Activated CD8-positive, alpha-beta memory T cell treated with anti-CD3 and anti-CD28 coated beads for 24 hours (primary cell): ENCODE measurements around the gene PPFIA1.
"Not testable (repeated sequence)": the region's sequence is repeated elsewhere in the genome, so short reads cannot be mapped to it uniquely, and the experiment has no call there.

ENCODE experiments used
- DNase-seq: peaks from one replicate; pipeline ENCODE4 v3.0.0-alpha.2; 2020

PPFIA1 gene

DNA sequence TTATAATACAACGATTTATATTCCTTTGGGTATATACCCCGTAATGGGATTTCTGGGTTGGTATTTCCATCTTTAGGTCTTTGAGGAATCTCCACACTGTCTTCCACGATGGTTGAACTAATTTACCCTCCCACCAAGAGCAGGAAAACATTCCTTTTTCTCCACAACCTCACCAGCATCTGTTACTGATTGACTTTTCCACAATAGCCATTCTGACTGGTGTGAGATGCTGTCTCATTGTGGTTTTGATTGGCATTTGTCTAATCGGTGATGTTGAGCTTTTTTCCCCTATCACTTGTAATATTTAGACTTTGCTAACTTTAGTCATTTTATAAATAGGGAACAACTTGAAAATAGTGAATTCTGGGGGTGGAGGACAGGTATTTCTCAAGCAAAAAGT is 58.1 kb downstream of the PPFIA1 start:
- no peak for DNase-seq

DNA sequence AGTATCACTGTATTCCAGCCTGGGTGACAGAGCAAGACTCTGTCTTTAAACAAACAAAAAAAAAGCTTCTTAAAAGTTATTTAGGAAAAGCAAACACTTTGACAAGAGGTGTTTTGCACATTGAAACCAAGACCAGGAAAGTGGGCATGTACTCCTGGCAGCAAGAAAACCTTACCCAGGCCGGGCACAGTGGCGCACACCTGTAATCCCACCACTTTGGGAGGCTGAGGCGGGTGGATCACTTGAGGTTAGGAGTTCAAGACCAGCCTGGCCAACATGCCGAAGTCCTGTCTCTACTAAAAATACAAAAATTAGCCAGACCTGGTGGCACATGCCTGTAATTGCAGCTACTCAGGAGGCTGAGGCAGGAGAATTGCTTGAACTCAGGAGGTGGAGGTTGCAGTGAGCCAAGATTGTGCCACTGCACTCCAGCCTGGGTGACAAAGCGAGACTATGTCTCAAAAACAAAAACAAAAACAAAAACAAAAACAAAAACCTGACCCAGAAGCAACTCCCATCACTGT is 60.9 kb downstream of the PPFIA1 start:
- not testable (repeated sequence) for DNase-seq

DNA sequence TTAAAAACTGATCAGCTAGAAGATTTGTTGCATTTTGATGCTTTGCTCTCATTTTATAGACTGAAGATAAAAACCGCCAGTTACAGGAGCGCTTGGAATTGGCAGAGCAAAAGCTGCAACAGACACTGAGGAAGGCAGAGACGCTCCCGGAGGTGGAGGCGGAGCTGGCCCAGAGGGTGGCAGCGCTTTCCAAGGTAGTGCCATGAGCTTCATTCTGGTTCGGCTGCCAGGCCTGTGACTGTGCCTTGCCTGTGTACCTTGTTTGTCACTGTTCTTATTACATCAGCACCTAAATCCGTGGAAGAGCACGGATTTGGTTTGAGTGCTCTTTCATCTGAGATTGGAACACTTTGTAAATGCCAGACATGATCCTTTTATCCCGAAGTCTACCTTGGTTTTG is 61.4 kb downstream of the PPFIA1 start:
- DNase-seq: no peak

DNA sequence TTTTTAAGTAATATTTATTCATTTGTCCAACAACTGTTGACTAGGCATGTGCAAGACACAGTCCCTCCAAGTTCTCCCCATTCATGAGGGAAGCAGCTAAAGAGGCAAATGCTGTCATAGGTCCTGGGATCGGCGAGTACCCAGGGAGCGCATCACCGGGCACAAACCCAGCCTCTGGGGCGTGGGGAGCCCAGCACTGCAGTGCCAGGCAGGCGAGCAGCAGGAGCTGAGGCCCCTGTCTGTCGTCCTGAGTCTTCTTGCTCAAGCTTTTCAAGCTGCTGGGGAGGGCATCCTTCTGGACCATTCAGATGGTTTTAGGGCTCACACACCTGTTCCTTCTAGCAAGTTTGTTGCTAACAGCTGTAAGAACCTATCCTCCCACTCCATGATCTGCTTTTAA is 62.1 kb downstream of the PPFIA1 start:
- DNase-seq: no peak

DNA sequence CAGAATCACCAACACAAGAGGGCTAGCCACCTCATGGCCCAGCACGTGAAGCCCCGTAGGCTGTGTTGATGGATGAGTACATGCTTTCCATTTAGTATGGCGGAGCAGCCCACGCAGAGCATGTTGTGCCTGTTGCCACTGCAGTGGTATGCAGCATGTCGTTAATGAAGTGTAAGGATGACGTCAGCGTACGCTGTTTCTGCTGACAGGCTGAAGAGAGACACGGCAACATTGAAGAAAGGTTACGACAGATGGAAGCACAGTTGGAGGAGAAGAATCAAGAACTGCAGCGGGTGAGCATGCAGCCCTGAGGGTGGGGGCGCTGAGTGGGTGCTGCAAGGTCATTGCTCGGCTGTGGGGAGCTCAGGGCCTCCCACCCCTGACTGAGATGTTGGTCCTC is 62.8 kb downstream of the PPFIA1 start:
- DNase-seq: no peak

DNA sequence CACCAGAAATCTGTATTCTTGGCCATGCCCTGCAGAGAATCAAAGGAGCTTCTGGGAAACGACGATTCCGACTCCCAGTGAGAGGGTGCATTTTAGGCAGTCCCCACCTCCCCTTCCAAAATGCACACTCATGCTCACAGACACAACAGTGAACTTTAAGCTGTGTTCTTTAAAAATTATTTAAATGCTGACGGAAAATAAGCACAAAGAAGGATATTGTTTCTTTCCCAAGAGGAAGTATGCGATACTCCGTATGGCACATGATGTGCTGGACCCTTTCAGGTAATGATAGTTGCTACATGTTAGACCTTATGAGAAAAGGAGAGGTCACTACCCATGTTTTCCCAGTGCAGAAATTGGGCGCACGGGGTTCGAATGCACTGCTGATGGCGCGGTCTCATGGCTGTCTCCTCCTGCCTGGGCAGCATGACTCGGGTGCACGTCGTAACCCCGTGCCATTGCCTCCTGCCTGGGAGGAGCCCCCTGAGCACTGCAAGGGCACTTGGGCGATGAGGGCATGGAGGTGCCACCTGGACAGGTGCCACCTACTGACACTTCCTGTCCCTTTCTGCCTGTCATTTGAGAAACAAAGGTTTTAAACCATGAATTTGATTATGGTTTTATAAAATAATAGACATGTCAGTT is 64.0 kb downstream of the PPFIA1 start:
- no peak for DNase-seq

DNA sequence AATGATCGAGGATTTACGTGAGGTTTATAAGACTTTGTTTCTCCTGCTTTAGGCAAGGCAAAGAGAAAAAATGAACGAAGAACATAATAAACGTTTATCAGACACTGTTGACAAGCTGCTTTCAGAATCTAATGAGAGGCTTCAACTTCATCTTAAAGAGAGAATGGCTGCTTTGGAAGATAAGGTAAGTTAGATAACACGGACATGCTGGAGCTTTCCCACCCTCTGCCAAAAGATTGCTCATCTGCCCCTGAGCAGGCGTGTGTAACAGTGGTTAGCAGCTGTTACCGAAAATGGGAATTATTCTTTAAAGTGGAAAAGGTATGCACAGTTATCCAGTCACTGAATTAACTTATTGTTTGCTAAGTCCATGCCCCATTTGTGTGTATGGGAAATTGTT is 65.0 kb downstream of the PPFIA1 start:
- DNase-seq: no peak

DNA sequence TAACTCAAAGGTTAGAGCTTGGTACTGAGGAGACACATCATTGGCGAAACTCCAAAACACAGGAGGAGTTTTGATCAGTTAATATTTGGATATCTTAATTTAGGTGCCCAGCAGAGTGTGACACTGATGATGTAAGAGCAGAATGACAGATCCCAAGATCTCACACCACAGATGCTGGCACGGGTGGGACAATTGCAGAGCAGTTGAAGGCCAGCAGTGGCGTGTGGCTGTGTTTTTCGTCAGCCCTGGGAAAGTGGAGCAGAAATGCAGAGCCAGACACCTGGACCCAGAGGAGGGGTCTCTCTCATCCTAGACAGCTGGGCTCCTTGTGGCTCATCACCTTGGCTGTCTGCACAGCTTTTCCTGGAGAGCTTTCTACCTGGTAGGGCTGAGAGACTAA is 68.1 kb downstream of the PPFIA1 start:
- no peak for DNase-seq

DNA sequence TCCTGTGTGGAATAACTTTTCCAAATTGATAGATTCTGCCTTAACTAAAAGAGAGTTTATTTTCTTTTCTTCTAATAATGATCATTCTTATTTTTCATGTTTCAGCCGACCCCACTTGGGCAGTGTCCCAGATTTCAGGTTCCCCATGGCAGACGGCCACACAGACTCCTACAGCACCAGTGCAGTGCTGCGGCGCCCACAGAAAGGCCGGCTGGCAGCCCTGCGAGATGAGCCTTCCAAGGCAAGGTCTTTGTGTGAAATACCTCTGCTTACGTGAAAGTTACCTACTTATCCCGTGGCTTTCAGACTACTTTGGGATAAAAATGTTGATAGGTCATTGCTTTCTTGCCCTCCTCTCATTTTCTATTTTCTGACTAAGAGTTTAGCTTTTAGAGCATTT is 68.6 kb downstream of the PPFIA1 start:
- no peak for DNase-seq

DNA sequence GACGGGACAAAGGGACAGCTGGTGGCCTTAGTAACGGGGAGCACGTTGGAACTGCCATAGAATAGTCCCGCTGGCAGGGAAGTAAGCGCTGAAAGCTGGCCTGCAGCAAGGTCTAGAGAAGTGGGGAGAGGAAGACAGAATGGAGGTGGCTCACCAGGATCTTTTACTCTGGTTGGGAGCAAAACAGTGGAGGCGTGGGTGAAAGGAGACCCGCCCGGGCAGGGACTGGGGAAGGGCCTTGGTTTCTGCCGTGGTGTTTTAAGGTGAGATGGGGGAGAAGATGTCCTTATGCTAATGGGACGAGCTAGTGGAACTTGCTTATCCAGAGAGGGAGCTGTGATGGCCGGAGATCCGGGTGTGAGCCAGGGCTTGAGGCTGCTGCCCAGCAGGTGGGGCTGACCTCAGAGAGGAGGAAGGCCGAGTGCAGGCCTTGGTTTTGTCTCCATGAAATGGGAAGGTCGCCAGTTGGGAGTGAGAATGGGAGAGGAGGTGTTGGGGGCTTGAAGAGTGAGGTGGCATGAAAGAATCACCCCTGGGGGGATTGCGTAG is 71.5 kb downstream of the PPFIA1 start:
- no peak for DNase-seq

DNA sequence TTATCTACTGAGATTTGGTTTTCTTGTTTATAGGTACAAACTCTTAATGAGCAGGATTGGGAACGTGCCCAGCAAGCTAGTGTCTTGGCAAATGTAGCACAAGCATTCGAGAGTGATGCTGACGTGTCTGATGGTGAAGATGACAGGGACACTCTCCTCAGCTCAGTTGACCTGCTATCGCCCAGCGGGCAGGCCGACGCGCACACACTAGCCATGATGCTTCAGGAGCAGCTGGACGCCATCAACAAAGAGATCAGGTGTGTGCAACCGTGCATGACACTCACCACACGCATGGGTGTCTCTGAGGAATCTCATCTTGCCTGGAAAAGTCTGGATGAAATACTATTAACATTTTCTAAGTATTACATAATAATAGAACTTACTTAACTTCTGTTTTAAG is 73.1 kb downstream of the PPFIA1 start:
- no peak for DNase-seq

DNA sequence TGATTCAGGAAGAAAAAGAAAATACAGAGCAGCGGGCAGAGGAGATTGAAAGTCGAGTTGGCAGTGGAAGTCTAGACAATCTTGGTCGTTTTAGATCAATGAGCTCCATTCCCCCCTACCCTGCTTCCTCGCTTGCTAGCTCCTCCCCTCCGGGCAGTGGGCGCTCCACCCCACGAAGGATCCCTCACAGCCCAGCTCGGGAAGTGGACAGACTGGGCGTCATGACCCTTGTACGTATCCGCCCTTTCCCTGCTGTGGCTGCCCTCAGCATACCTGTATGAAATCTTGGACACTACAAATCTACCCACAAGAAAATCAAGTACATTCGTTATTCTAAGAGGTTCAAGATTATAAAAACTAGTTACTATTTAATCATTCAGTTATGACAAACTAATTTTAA is 77.7 kb downstream of the PPFIA1 start:
- DNase-seq: no peak

DNA sequence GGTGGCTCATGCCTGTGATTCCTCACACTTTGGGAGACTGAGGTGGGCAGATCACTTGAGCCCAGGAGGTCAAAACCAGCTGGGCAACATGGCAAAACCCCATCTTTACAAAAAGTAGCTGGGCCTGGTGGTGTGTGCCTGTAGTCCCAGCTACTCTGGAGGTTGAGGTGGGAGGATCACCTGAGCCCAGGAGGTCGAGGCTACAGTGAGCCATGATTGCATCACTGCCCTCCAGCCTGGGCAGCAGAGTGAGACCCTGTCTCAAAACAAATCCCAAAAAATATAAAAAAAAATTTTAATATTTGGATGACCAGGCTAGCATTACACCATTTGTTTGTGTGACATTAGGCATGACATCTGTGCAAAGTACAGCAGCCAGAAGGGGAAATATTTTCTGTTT is 78.1 kb downstream of the PPFIA1 start:
- no peak for DNase-seq

DNA sequence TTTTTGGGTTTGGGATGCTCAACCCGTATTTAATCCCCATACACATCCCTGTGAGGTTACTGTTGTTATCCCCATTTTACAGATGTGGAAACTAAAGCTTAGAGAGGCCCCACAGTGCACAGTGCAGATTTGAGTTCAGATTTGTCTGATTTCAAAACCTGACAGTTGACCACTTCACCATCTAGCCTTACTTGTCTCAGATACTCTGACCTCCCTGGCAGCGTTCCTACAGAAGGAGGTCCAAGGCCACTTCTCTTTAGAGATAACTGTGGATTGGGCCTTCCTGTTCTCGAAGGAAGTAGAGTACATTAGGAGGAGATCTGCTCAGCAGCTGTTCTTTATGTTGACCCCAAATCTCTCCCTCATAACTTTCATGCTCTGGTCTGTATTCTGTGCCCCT is 81.2 kb downstream of the PPFIA1 start:
- DNase-seq: no peak

DNA sequence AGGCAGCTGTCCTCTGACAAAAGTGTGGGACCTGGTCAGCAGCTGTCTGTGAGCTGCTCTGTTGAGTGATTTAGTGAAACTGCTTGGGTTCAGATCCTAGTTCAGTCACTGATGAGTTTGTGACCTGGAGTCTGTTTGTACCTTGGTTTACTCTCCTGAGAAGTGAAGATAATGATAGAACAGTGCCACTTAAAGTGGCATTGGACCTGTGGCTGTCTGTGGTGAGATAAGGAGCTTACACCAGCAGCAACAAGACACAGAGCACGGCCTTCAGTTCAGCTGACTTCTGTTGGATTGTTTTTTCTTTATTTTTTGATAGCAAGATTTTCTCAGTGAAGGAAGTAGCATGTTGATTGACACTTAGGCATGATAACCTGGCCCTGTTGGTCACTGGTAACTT is 81.6 kb downstream of the PPFIA1 start:
- no peak for DNase-seq

DNA sequence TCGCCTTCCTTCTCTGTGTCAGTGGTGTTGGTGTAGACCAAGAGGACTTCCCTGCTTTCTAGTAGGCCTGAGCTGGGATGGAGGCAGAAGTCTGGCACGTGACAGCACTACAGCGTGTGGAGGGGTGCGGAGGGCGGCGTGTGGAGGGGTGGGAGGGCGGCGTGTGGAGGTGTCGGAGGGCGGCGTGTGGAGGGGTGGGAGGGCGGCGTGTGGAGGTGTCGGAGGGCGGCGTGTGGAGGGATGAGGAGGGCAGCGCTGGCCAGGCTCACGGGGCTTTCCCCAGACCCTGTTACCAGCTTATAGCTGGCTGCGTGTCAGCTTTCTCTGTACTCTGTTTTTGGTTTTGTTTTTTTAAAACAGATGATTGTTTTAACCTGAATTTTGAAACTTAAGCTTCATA is 82.1 kb downstream of the PPFIA1 start:
- no peak for DNase-seq

DNA sequence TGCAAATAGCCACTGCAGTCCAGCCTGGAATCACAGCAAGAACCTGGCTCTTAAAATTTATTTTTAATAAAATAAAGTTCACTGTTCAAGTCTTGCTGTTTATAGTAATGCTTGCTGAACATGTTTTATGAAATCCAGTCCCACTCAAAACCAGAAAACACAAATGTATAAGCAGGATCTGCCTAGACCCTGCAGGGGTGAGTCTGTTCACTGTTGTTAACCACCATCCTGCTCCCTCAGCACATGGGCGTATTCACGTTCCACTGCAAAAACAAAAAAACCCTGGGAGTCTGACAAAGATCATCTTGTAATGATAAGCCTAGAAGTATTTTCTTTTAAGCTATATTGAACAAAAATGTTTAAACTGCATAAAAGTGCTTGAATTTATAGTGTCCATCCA is 82.8 kb downstream of the PPFIA1 start:
- no peak for DNase-seq

DNA sequence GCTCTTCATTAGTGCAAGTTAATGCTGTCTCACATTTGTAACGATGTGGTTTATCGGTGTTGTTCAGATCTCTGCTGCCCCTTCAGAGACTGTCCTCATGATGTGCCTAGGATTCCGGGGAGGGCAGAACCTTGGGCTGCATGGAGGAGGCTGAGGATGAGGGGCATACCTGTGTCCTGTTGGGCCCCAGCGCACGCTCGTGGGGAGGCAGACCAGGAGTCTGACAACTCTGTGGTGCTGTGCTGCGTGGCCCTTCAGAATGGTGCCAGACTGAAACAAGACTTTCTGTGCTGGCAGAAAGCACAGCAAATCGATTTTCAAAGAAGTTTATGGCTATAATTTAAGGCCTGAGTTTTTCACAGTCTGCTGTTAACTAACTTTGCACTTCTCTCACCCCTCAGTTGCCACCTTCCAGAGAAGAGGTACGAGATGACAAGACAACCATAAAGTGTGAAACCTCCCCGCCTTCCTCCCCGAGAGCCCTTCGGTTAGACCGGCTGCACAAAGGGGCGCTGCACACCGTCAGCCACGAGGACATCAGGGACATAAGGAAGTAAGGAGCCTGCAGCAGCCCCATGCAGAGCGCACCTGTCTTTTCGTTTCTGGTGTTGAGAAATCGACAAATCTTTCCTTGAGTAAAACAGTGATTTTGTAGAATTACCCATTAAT is 83.5 kb downstream of the PPFIA1 start:
- peak; percentile 51 for DNase-seq

DNA sequence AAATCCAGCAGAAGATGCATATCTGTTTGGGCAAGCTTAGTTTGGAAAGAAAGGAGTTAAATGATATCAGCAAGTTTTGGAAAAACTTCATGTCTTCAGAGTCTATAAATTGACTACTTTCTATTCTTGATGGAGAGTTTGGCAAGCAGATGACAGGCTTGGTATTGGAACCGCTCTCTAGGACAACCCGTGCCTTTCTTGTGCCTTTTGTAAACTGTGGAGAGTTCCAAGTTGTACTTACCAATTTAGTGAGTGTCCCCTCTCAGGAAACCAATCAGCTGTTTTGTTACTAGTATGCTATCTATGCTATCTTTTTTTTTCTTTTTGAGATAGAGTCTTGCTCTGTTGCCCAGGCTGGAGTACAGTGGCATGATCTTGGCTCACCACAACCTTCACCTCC is 84.1 kb downstream of the PPFIA1 start:
- DNase-seq: no peak

DNA sequence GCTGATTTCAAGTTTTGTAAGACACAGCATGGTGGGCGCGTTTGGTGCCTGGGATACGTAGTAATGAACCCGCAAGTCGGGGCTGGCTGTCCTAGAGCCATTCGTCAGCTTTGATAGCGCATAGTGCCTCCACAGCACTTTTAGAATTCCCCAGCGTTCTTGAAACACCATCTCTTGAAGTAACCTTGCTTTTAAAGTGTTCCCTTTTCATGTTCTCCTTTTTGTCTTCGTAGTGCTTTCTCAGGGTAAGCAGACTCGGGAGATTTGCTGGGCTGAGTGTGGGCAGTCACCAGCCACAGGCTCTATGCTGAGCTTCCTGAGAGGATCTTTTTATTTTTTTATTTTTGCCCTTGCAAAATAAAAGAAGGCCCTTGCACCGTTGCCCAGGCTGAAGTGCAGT is 88.3 kb downstream of the PPFIA1 start:
- DNase-seq: no peak

DNA sequence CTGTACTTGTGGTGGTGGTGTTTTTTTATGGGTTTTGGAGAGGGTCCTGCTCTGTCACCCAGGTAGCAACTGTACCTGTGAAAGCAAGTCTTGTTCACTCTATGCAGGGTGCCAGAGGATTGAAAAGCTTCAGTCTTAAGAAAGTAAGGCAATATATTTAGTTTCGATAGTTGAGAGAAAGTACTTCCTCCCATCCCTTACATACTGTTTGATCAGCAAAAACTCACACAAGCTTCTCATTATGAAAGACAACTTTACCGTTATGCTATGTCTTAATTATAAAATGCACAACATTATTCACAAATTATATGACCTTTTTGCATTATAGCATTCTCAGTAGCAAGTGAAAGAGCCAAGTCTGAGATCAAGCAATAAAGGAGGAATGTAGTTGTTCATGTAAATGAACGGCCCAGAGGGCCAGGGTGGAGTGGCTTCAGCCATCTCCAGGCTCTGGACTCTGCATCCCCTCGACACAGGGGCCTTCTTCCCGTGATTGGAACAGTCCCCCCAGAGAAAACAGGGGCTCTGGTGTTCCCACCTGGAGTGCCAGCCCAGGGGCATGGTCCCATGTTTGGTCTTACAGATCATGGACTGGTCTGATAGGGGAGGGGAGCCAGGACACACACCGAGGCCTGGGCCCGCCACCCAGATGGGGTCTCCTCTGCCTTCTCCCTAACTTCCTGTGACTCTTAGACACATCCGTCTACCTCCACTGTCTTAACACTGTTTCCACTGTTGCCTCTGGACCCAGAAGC is 89.1 kb downstream of the PPFIA1 start:
- peak; percentile 51 for DNase-seq

DNA sequence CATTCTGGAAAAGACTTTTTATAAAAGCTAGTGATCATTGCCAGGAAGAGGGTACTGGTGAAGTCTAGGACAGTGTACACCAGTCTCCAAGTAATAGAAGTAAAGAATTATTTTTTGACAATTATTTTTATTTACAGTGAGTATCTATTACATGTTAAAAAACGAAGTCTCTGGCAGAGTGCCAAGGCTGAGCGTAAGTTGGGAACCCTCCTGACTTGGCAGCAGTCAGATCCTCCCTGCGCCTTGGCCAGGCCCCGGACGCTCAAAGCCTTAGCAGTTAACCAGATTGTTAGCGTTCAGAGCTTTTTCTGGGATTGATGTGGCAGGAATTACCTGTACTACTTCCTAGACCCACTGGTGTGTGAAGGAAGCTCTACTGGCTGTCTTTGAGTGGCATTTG is 89.7 kb downstream of the PPFIA1 start:
- peak; percentile 35 for DNase-seq

DNA sequence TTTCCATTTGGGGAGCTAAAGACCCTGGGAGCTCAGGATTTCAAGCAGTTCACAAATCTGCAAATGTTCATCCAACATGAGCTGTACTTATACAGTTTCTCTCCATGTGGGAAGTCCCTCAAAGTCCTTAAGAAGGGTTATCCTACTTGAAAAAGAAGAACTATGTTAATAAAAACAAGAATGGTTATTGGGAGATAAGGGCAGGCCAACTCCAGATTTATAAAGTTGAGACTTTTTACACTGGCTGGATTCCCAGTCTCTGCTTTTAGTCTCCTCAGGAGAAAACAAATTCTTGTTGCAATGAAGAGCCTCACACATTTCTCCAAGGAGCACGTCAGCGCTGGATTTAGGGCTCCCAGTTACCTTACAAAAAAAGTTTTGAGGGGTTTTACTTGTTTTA is 93.7 kb downstream of the PPFIA1 start:
- no peak for DNase-seq
